H1 (cell line): ENCODE measurements around the gene STT3B. TPM values are rescaled to one million over a fixed set of nuclear protein-coding genes. Genes with fewer than 3 reads are reported as not detected.

Source experiments
- CTCF ChIA-PET: fragments of 300-600 bp; sonication (Branson Sonifier 250); formaldehyde crosslinking; loops from one replicate; lab custom pipeline; 2021; ENCODE audit not compliant: partially characterized antibody; lab: Charles Lee
- POLR2A ChIA-PET: fragments of 300-600 bp; sonication (Branson Sonifier 250); formaldehyde crosslinking; loops from one replicate; lab custom pipeline; 2021; ENCODE audit warnings: inconsistent platforms; ENCODE audit not compliant: partially characterized antibody; lab: Charles Lee
- DNase-seq, 2 experiments: peaks; one replicate each; pipeline versions ENCODE4 v3.0.0 to v3.0.0-alpha.2; 2010 to 2022; ENCODE audit warnings: low spot score in 2 of 2, low read depth in 1 of 2, mixed read lengths in 1 of 2
- FAIRE-seq: peaks from 2 replicates; lab custom pipeline; 2011; peaks lifted over from hg19 to GRCh38; lab: Jason Lieb, UNC
- H2AFZ ChIP-seq: 2 replicates; pipeline ENCODE4 v1.8.1; 2012; ENCODE audit warnings: low read length, inconsistent platforms
- H2AK5ac ChIP-seq: 2 replicates; pipeline ENCODE4 v1.6.1; 2013; ENCODE audit warnings: low read depth, low read length
- H2BK120ac ChIP-seq: replicated peaks from 2 replicates; pipeline ENCODE3; 2013; ENCODE audit warnings: low read depth, low read length, inconsistent platforms
- H2BK12ac ChIP-seq: 2 replicates; pipeline ENCODE4 v1.6.1; 2013; ENCODE audit warnings: low read depth, low read length
- H2BK15ac ChIP-seq: 2 replicates; pipeline ENCODE4 v1.6.1; 2013; ENCODE audit warnings: low read length
- H2BK20ac ChIP-seq: 2 replicates; pipeline ENCODE4 v1.6.1; 2013; ENCODE audit warnings: low read length
- H2BK5ac ChIP-seq: 2 replicates; pipeline ENCODE4 v1.6.1; 2013; ENCODE audit warnings: low read depth, low read length
- H3K14ac ChIP-seq: 2 replicates; pipeline ENCODE4 v1.6.1; 2013; ENCODE audit warnings: inconsistent platforms; ENCODE audit not compliant: insufficient read length
- H3K18ac ChIP-seq: 2 replicates; pipeline ENCODE4 v1.6.1; 2013; ENCODE audit warnings: low read length; ENCODE audit errors: extremely low read depth
- H3K23ac ChIP-seq: 2 replicates; pipeline ENCODE4 v1.6.1; 2013; ENCODE audit warnings: inconsistent platforms; ENCODE audit not compliant: insufficient read length
- H3K23me2 ChIP-seq: 2 replicates; pipeline ENCODE4 v1.6.1; 2013; ENCODE audit warnings: low read depth, low read length
- H3K27ac ChIP-seq: 2 replicates; pipeline ENCODE4 v1.6.1; 2011; ENCODE audit warnings: low read depth, low read length, inconsistent platforms
- H3K27me3 ChIP-seq, 4 experiments: replicated peaks in 1 of 4; 1 replicate in 1 of 4; 2 replicates in 3 of 4; pipeline versions ENCODE4 v1.6.1 to v1.8.1; 2011 to 2013; ENCODE audit warnings: low read length in 3 of 4, mild to moderate bottlenecking in 3 of 4, inconsistent platforms in 2 of 4, mixed read lengths in 2 of 4, moderate library complexity in 1 of 4; ENCODE audit not compliant: control insufficient read depth in 3 of 4, insufficient read depth in 3 of 4; ENCODE audit errors: extremely low read depth in 1 of 4
- H3K36me3 ChIP-seq, 4 experiments: 2 replicates each; pipeline versions ENCODE4 v1.6.1 to v1.8.1; 2011 to 2013; ENCODE audit warnings: mild to moderate bottlenecking in 4 of 4, low read length in 3 of 4, moderate library complexity in 2 of 4, control low read depth in 1 of 4, inconsistent platforms in 1 of 4; ENCODE audit not compliant: insufficient read depth in 4 of 4, control insufficient read depth in 2 of 4
- H3K4ac ChIP-seq: replicated peaks from 2 replicates; pipeline ENCODE3; 2013; ENCODE audit warnings: low read length, low read depth, mixed read lengths, inconsistent platforms; ENCODE audit not compliant: insufficient read length
- H3K4me1 ChIP-seq, 4 experiments: replicated peaks in 1 of 4; 1 replicate in 1 of 4; 2 replicates in 3 of 4; pipeline versions ENCODE4 v1.6.1 to v1.8.1; 2011 to 2013; ENCODE audit warnings: low read length in 3 of 4, inconsistent platforms in 2 of 4, mixed read lengths in 1 of 4; ENCODE audit not compliant: insufficient read depth in 4 of 4, control insufficient read depth in 3 of 4
- H3K4me2 ChIP-seq, 2 experiments: 2 replicates each; pipeline versions ENCODE4 v1.6.1 to v1.8.1; 2011 to 2013; ENCODE audit warnings: low read depth in 2 of 2, low read length in 2 of 2, control low read depth in 1 of 2, inconsistent platforms in 1 of 2, mild to moderate bottlenecking in 1 of 2; ENCODE audit not compliant: insufficient read depth in 1 of 2
- H3K4me3 ChIP-seq, 4 experiments: fragments of 200-600, 300-600 bp in 1 of 4; sonication (generic), shearing (Covaris generic), sonication (Bioruptor Twin) in 1 of 4; 2 replicates each; pipeline versions ENCODE4 v1.5.1 to v1.8.1; 2011 to 2016; ENCODE audit warnings: low read length in 4 of 4, low read depth in 3 of 4, control low read depth in 2 of 4, inconsistent platforms in 2 of 4, mild to moderate bottlenecking in 2 of 4, mixed read lengths in 1 of 4, moderate library complexity in 1 of 4; ENCODE audit not compliant: insufficient read depth in 2 of 4; ENCODE audit errors: extremely low read depth in 1 of 4
- H3K56ac ChIP-seq: replicated peaks from 2 replicates; pipeline ENCODE3; 2013; ENCODE audit warnings: low read depth, mild to moderate bottlenecking, mixed read lengths, low read length, inconsistent platforms; ENCODE audit not compliant: insufficient read length
- H3K79me1 ChIP-seq: 2 replicates; pipeline ENCODE4 v1.6.1; 2013; ENCODE audit warnings: low read depth, low read length, control low read depth
- H3K79me2 ChIP-seq, 2 experiments: 2 replicates each; pipeline versions ENCODE4 v1.6.1 to v1.8.1; 2012 to 2013; ENCODE audit warnings: low read length in 2 of 2, mild to moderate bottlenecking in 2 of 2, inconsistent platforms in 1 of 2; ENCODE audit not compliant: insufficient read depth in 2 of 2, control insufficient read depth in 1 of 2
- H3K9ac ChIP-seq, 4 experiments: replicated peaks in 1 of 4; 1 replicate in 1 of 4; 2 replicates in 3 of 4; pipeline versions ENCODE4 v1.6.1 to v1.8.1; 2011 to 2013; ENCODE audit warnings: low read depth in 3 of 4, low read length in 3 of 4, control low read depth in 2 of 4, mild to moderate bottlenecking in 2 of 4, moderate library complexity in 2 of 4, inconsistent platforms in 1 of 4; ENCODE audit errors: extremely low read depth in 1 of 4
- H3K9me3 ChIP-seq, 2 experiments: 2 replicates each; pipeline versions ENCODE4 v1.6.1 to v1.8.1; 2012 to 2013; ENCODE audit warnings: mild to moderate bottlenecking in 2 of 2, moderate library complexity in 2 of 2, control low read depth in 1 of 2, inconsistent platforms in 1 of 2, low read depth in 1 of 2, low read length in 1 of 2, mixed read lengths in 1 of 2; ENCODE audit not compliant: insufficient read depth in 2 of 2
- H4K20me1 ChIP-seq, 2 experiments: replicated peaks in 1 of 2; 2 replicates each; pipeline versions ENCODE3 to v1.8.1; 2011 to 2013; ENCODE audit warnings: inconsistent platforms in 2 of 2, low read length in 2 of 2, mild to moderate bottlenecking in 1 of 2; ENCODE audit not compliant: insufficient read depth in 2 of 2, control insufficient read depth in 1 of 2
- H4K5ac ChIP-seq: 2 replicates; pipeline ENCODE4 v1.6.1; 2013; ENCODE audit warnings: low read length, low read depth, mixed read lengths, inconsistent platforms; ENCODE audit not compliant: insufficient read length
- H4K8ac ChIP-seq: 2 replicates; pipeline ENCODE4 v1.8.0; 2013; ENCODE audit warnings: mild to moderate bottlenecking, moderate library complexity, low read length, inconsistent platforms; ENCODE audit not compliant: insufficient read depth; ENCODE audit errors: extremely low read depth
- H4K91ac ChIP-seq: replicated peaks from 2 replicates; pipeline ENCODE3; 2013; ENCODE audit warnings: low read length, mixed read lengths, inconsistent platforms; ENCODE audit not compliant: insufficient read length
- NRF1 ChIP-seq: IDR thresholded peaks from 2 replicates; pipeline ENCODE4 v1.6.1; 2011; ENCODE audit warnings: mild to moderate bottlenecking, low read depth, low read length, improper control_type of control experiment
- WGBS, 2 experiments: shearing (Covaris generic) in 1 of 2; methylation state at CpG; one replicate each; pipeline versions ENCODE4 v1.1.6 to v1.1.7; 2013 to 2015; ENCODE audit warnings: low lambda C conversion rate in 2 of 2, mixed read lengths in 2 of 2, inconsistent platforms in 1 of 2, low coverage in 1 of 2, missing lambda C conversion rate in 1 of 2; ENCODE audit not compliant: insufficient replicate concordance in 2 of 2, insufficient coverage in 1 of 2, insufficient read length in 1 of 2; ENCODE audit errors: extremely low coverage in 1 of 2, missing lambda C conversion rate in 1 of 2; 5-methylcytosine and 5-hydroxymethylcytosine counted together
- polyA plus RNA-seq, 7 experiments: library from polyadenylated mRNA; depleted of rRNA in 3 of 7; stranded (reverse) in 5 of 7; unstranded in 2 of 7; fragments of >200 nt in 5 of 7; fragments of 200-250 nt in 2 of 7; gene quantifications; 1 replicate in 5 of 7; 2 replicates in 1 of 7; 4 replicates in 1 of 7; pipeline versions ENCODE4 v1.2.1 to v1.2.3, GENCODE V29; 2011 to 2013; ENCODE audit warnings: missing spikeins in 2 of 7, mixed read lengths in 2 of 7
- total RNA-seq: library from RNA; stranded (reverse); fragmentation: NEBNext Ultra II Directional; extraction: Animal tissue kit (Norgen Biotek cat#: 25700); gene quantifications from 2 replicates; pipeline ENCODE4 v1.2.1, GENCODE V29; 2021

Gene STT3B
- total and polyA plus RNA-seq, 2 of the 8 experiments (the other 6 are each of a cell fraction or from before 2014, with no cell fraction given) = 43.5 to 134 TPM

GRCh38 chr3:31592764-31593163 is 60.0 kb downstream of the STT3B start:
- Histone ChIP-seq H3K4me2 (no peak overlapping the region), H2BK120ac (no peak overlapping the region), H2BK20ac (no peak overlapping the region), H3K9me3 (peaks cover 3 to 14% of the 10 kb centered on the region in 2 experiments; a peak in 3 of 4 replicates), H3K4ac (no peak overlapping the region), H3K79me1 (peaks cover 8% of the 10 kb centered on the region; the same call in 1 of the 2 replicates), H3K4me1 (no peaks in the 10 kb centered on the region), H2BK5ac (no peak overlapping the region), H4K5ac (no peak overlapping the region), H3K14ac (no peak overlapping the region), H2AFZ (no peak overlapping the region), H3K27ac (no peak overlapping the region), H3K4me3 (no peak overlapping the region), H4K8ac (no peak overlapping the region), H3K23ac (no peak overlapping the region), H3K23me2 (no peaks in the 10 kb centered on the region), H2BK12ac (no peak overlapping the region), H4K20me1 (peaks cover 2 to 4% of the 10 kb centered on the region in 2 experiments), H3K9ac (no peak overlapping the region), H3K56ac (no peak overlapping the region), H3K27me3 (peaks cover 0 to 1% (median 0%) of the 10 kb centered on the region in 4 experiments; a peak in 1 of 7 replicates), H4K91ac (no peak overlapping the region), H2AK5ac (no peak overlapping the region), H3K18ac (no peak overlapping the region), H2BK15ac (no peak overlapping the region), H3K79me2 (peaks cover 3 to 68% of the 10 kb centered on the region in 2 experiments; a peak in 3 of 4 replicates), H3K36me3 (peaks cover 0 to 17% (median 9%) of the 10 kb centered on the region in 4 experiments; a peak in 3 of 8 replicates)
- DNase-seq (no peak), FAIRE-seq (no peak)
- 94% methylated on average over 2 of the region's 2 CpGs; no CpG with 5 or more reads in 1 of the 2 experiments for WGBS, 2 experiments
- no peak for TF ChIP-seq NRF1
- POLR2A ChIA-PET = no interaction called here
- CTCF ChIA-PET = no interaction called here
